CD14-positive monocyte (primary cell): ENCODE data around the gene RPGRIP1L. TPM values are rescaled to one million over a fixed set of nuclear protein-coding genes. Genes with fewer than 3 reads are reported as not detected.

ENCODE experiments used
- DNase-seq, 3 donors: peaks; one replicate each; pipeline ENCODE4 v3.0.0-alpha.2; 2011 to 2022
- H2AFZ ChIP-seq: 2 replicates; pipeline ENCODE4 v1.6.0; 2012; ENCODE audit warnings: mild to moderate bottlenecking, low read depth, low read length, inconsistent platforms; ENCODE audit not compliant: insufficient read depth, poor library complexity, severe bottlenecking
- H3K27ac ChIP-seq, 2 donors: 1 replicate in 1 of 2; 2 replicates in 1 of 2; pipeline ENCODE4 v1.5.1; 2012 to 2013; ENCODE audit warnings: low read length in 2 of 2, control low read depth in 1 of 2, inconsistent platforms in 1 of 2, low read depth in 1 of 2, mild to moderate bottlenecking in 1 of 2
- H3K27me3 ChIP-seq, 2 donors: one replicate each; pipeline versions ENCODE4 v1.6.0 to v1.6.1; 2011 to 2013; ENCODE audit warnings: low read length in 2 of 2; ENCODE audit not compliant: control insufficient read depth in 2 of 2, insufficient read depth in 2 of 2
- H3K36me3 ChIP-seq, 2 donors: replicated peaks in 1 of 2; 1 replicate in 1 of 2; 2 replicates in 1 of 2; pipeline versions ENCODE4 v1.5.1 to v1.6.1; 2012 to 2013; ENCODE audit warnings: low read length in 2 of 2, control low read depth in 1 of 2, inconsistent platforms in 1 of 2, mild to moderate bottlenecking in 1 of 2; ENCODE audit not compliant: insufficient read depth in 2 of 2, control insufficient read depth in 1 of 2
- H3K4me1 ChIP-seq, 2 donors: 1 replicate in 1 of 2; 2 replicates in 1 of 2; pipeline versions ENCODE4 v1.5.1 to v1.6.1; 2012 to 2013; ENCODE audit warnings: low read length in 2 of 2, control low read depth in 1 of 2, inconsistent platforms in 1 of 2, mild to moderate bottlenecking in 1 of 2, moderate library complexity in 1 of 2; ENCODE audit not compliant: insufficient read depth in 2 of 2, control insufficient read depth in 1 of 2
- H3K4me2 ChIP-seq: replicated peaks from 2 replicates; pipeline ENCODE3; 2012; ENCODE audit warnings: low read length, moderate library complexity, mild to moderate bottlenecking; ENCODE audit not compliant: poor library complexity, severe bottlenecking; ENCODE audit errors: extremely low read depth
- H3K4me3 ChIP-seq, 3 experiments: fragments of 200-600 bp in 1 of 3; sonication (generic) in 1 of 3; replicated peaks in 1 of 3; 1 replicate in 2 of 3; 2 replicates in 1 of 3; pipeline ENCODE4 v1.5.1; 2011 to 2013; ENCODE audit warnings: low read length in 3 of 3, mild to moderate bottlenecking in 3 of 3, control low read depth in 2 of 3, low read depth in 2 of 3, inconsistent platforms in 1 of 3, moderate library complexity in 1 of 3
- H3K79me2 ChIP-seq: 2 replicates; pipeline ENCODE4 v1.6.0; 2012; ENCODE audit warnings: mild to moderate bottlenecking, control low read depth, inconsistent platforms, low read length, moderate library complexity; ENCODE audit not compliant: insufficient read depth
- H3K9ac ChIP-seq: 2 replicates; pipeline ENCODE4 v1.6.0; 2017; ENCODE audit warnings: low read length, mild to moderate bottlenecking; ENCODE audit not compliant: insufficient read depth, poor library complexity, severe bottlenecking
- H3K9me3 ChIP-seq, 2 donors: replicated peaks in 1 of 2; 1 replicate in 1 of 2; 2 replicates in 1 of 2; pipeline versions ENCODE4 v1.5.1 to v1.6.1; 2012 to 2013; ENCODE audit warnings: low read length in 2 of 2, control low read depth in 1 of 2; ENCODE audit not compliant: control insufficient read depth in 1 of 2, insufficient read depth in 1 of 2
- H4K20me1 ChIP-seq: 2 replicates; pipeline ENCODE4 v1.6.0; 2012; ENCODE audit warnings: mild to moderate bottlenecking, low read length, control low read depth, moderate library complexity; ENCODE audit not compliant: insufficient read depth
- H3K27ac Mint-ChIP-seq, 7 donors: one replicate each; pipeline ENCODE4 v1.8.0; 2020; ENCODE audit warnings: mild to moderate bottlenecking in 7 of 7, mixed read lengths in 7 of 7, moderate library complexity in 6 of 7, inconsistent platforms in 2 of 7
- H3K27me3 Mint-ChIP-seq, 3 donors: one replicate each; pipeline ENCODE4 v1.8.0; 2021 to 2022; ENCODE audit warnings: low read depth in 3 of 3, mild to moderate bottlenecking in 3 of 3, mixed read lengths in 3 of 3, moderate library complexity in 3 of 3, inconsistent platforms in 1 of 3
- H3K36me3 Mint-ChIP-seq, 2 donors: one replicate each; pipeline ENCODE4 v1.8.0; 2020; ENCODE audit warnings: mixed read lengths in 2 of 2, inconsistent platforms in 1 of 2, mild to moderate bottlenecking in 1 of 2
- H3K4me1 Mint-ChIP-seq: one replicate; pipeline ENCODE4 v1.8.0; 2020; ENCODE audit warnings: mild to moderate bottlenecking, mixed read lengths
- H3K4me3 Mint-ChIP-seq, 2 donors: one replicate each; pipeline ENCODE4 v1.8.0; 2020; ENCODE audit warnings: mild to moderate bottlenecking in 2 of 2, mixed read lengths in 2 of 2, moderate library complexity in 1 of 2
- H3K9me3 Mint-ChIP-seq, 7 donors: one replicate each; pipeline ENCODE4 v1.8.0; 2020 to 2022; ENCODE audit warnings: mixed read lengths in 7 of 7, mild to moderate bottlenecking in 6 of 7, moderate library complexity in 6 of 7, inconsistent platforms in 2 of 7
- WGBS: methylation state at CpG from one replicate; pipeline ENCODE4 v1.1.5; 2013; ENCODE audit warnings: missing lambda C conversion rate; ENCODE audit not compliant: insufficient coverage; 5-methylcytosine and 5-hydroxymethylcytosine counted together
- intact Hi-C, 2 donors: fragments of 100-400 bp; cut with micrococcal nuclease; formaldehyde crosslinking; loops; one replicate each; pipeline versions ENCODE4 v1.15.0 to v1.15.1; 2023
- polyA plus RNA-seq, 3 donors: library from polyadenylated mRNA; depleted of rRNA in 1 of 3; unstranded in 2 of 3; stranded (reverse) in 1 of 3; fragments of 300-500 nt in 2 of 3; fragments of >200 nt in 1 of 3; fragmentation: Illumina TruSeq in 2 of 3; gene quantifications; 1 replicate in 2 of 3; 2 replicates in 1 of 3; pipeline ENCODE4 v1.2.3, GENCODE V29; 2012 to 2021
- TF ChIP-seq, protein P1 (sequence below): fragments of 200-600 bp; IDR thresholded peaks from one replicate; pipeline ENCODE4 v1.8.0; 2022; ENCODE audit warnings: antibody characterized with exemption, mild to moderate bottlenecking

RPGRIP1L gene
- polyA plus RNA-seq, 3 donors: 0.11 to 0.18 TPM; not detected in 1

DNA sequence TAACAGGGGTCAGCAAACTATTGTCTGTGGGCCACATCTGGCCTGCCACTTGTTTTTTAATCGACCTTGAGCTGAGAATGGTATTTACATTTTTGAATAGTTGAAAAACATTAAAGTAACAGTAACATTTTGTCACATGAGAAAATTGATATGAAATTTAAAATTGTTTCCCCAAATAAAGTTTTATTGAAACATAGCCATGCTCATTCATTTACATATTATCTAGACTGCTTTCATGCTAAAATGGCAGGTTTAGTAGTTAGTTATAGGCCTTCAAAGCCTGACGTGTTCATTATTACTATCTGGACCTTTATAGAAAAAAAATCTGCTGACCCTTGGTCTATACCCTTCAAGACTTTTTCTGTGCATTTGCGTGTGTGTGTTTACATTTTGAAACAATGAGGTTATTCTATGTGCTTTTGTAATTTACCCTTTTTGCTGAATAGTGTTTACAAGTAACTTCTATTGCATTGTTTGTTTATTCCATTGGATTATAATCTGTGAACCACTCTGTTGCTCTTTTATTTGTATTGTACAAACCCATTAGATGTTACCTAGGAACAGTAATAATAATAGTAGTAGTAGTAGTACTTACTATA is 37.4 kb upstream of the RPGRIP1L start:
- no peak overlapping the region for H3K4me3 Mint-ChIP-seq
- WGBS: no CpG with 5 or more reads among the region's 3 CpGs
- Histone ChIP-seq H3K4me3 (no peak overlapping the region), H3K27ac (no peak overlapping the region), H2AFZ (no peak overlapping the region), H4K20me1 (peaks cover 10% of the 10 kb centered on the region), H3K4me1 (peaks cover 0 to 5% of the 10 kb centered on the region in 2 donors), H3K9me3 (no peaks in the 10 kb centered on the region), H3K36me3 (no peaks in the 10 kb centered on the region), H3K27me3 (no peaks in the 10 kb centered on the region), H3K79me2 (peaks cover 3% of the 10 kb centered on the region), H3K4me2 (no peak overlapping the region), H3K9ac (no peak overlapping the region)
- DNase-seq: no peak
- peaks cover 0 to 4% of the 10 kb centered on the region in 2 donors for H3K36me3 Mint-ChIP-seq
- peaks cover 17% of the 10 kb centered on the region for H3K4me1 Mint-ChIP-seq
- no peaks in the 10 kb centered on the region for H3K9me3 Mint-ChIP-seq
- intact Hi-C loops: no loop called here
- TF ChIP-seq, protein P1, sequence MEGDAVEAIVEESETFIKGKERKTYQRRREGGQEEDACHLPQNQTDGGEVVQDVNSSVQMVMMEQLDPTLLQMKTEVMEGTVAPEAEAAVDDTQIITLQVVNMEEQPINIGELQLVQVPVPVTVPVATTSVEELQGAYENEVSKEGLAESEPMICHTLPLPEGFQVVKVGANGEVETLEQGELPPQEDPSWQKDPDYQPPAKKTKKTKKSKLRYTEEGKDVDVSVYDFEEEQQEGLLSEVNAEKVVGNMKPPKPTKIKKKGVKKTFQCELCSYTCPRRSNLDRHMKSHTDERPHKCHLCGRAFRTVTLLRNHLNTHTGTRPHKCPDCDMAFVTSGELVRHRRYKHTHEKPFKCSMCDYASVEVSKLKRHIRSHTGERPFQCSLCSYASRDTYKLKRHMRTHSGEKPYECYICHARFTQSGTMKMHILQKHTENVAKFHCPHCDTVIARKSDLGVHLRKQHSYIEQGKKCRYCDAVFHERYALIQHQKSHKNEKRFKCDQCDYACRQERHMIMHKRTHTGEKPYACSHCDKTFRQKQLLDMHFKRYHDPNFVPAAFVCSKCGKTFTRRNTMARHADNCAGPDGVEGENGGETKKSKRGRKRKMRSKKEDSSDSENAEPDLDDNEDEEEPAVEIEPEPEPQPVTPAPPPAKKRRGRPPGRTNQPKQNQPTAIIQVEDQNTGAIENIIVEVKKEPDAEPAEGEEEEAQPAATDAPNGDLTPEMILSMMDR: no peak
- no peaks in the 10 kb centered on the region for H3K27me3 Mint-ChIP-seq
- H3K27ac Mint-ChIP-seq: no peak overlapping the region

DNA sequence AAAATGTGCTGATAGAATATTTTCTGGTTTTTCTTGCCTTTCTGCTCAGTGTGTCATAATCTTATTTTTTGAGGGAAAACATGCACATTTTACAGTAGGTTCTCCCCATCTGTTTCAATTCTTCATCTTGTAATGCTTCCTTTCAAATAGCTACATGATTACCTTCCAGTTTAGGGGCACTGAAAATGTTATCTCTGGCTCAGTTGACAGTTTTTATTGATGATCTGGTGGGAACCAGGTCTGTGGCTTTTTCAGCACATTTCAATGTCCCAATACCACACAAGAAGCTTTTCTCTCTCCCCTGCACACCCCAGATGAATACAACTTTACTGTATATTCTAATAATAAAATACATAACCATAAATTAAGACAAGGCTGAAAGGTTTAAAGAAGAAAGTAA is 36.8 kb upstream of the RPGRIP1L start:
- Mint-ChIP-seq H3K27me3 (no peaks in the 10 kb centered on the region), H3K27ac (no peak overlapping the region), H3K9me3 (no peaks in the 10 kb centered on the region), H3K36me3 (peaks cover under 1 to 4% of the 10 kb centered on the region in 2 donors), H3K4me1 (peaks cover 17% of the 10 kb centered on the region), H3K4me3 (no peak overlapping the region)
- Histone ChIP-seq H2AFZ (no peak overlapping the region), H3K27me3 (no peaks in the 10 kb centered on the region), H3K27ac (no peak overlapping the region), H3K4me3 (no peak overlapping the region), H4K20me1 (peaks cover 9% of the 10 kb centered on the region), H3K79me2 (no peaks in the 10 kb centered on the region), H3K9me3 (no peaks in the 10 kb centered on the region), H3K36me3 (no peaks in the 10 kb centered on the region), H3K9ac (no peak overlapping the region), H3K4me2 (no peak overlapping the region), H3K4me1 (peaks cover 0 to 5% of the 10 kb centered on the region in 2 donors)
- TF ChIP-seq, protein P1: no peak
- DNase-seq: no peak
- intact Hi-C loops: no loop called here
